GM23338 (cell line): ENCODE data around the gene MPHOSPH6. TPM values are rescaled to one million over a fixed set of nuclear protein-coding genes. Genes with fewer than 3 reads are reported as not detected.

Experiments used
- ATAC-seq: fragments of 200-7000 bp; cut with Tn5 transposase; 3 replicates; pipeline ENCODE4 v1.9.1; 2020
- DNase-seq: peaks from one replicate; pipeline ENCODE4 v3.0.0-alpha.2; 2015; ENCODE audit warnings: low spot score
- H2AFZ ChIP-seq: fragments of 200-600 bp; sonication (generic); 2 replicates; pipeline ENCODE4 v1.8.0; 2016; ENCODE audit warnings: antibody characterized with exemption, mild to moderate bottlenecking, moderate library complexity
- H3F3A ChIP-seq: fragments of 200-600 bp; sonication (generic); replicated peaks from 2 replicates; pipeline ENCODE4 v1.8.0; 2017; ENCODE audit warnings: antibody characterized with exemption, mixed run types, low read depth
- H3K27ac ChIP-seq: fragments of 200-600 bp; sonication (generic); 2 replicates; pipeline ENCODE4 v1.6.1; 2016; ENCODE audit warnings: low read depth
- H3K27me3 ChIP-seq: fragments of 200-600 bp; sonication (generic); 2 replicates; pipeline ENCODE4 v1.8.0; 2016; ENCODE audit warnings: mild to moderate bottlenecking, mixed run types, moderate library complexity; ENCODE audit not compliant: insufficient read depth
- H3K36me3 ChIP-seq: fragments of 200-600 bp; sonication (generic); 2 replicates; pipeline ENCODE4 v1.8.0; 2016; ENCODE audit warnings: mild to moderate bottlenecking; ENCODE audit not compliant: insufficient read depth
- H3K4me1 ChIP-seq: fragments of 200-600 bp; sonication (generic); 2 replicates; pipeline ENCODE4 v1.8.0; 2016; ENCODE audit warnings: mild to moderate bottlenecking, moderate library complexity; ENCODE audit not compliant: insufficient read depth
- H3K4me2 ChIP-seq: fragments of 200-600 bp; sonication (generic); 2 replicates; pipeline ENCODE4 v1.7.1; 2017; ENCODE audit warnings: mixed run types
- H3K4me3 ChIP-seq: fragments of 200-600 bp; sonication (generic); 2 replicates; pipeline ENCODE4 v1.6.1; 2016; ENCODE audit warnings: mixed run types
- H3K79me2 ChIP-seq: fragments of 200-600 bp; sonication (generic); replicated peaks from 2 replicates; pipeline ENCODE4 v1.8.0; 2017; ENCODE audit warnings: mild to moderate bottlenecking; ENCODE audit not compliant: insufficient read depth
- H3K9me2 ChIP-seq: fragments of 200-600 bp; sonication (generic); 2 replicates; pipeline ENCODE4 v1.8.0; 2017; ENCODE audit not compliant: insufficient read depth
- H4K20me1 ChIP-seq: fragments of 200-600 bp; sonication (generic); replicated peaks from 2 replicates; pipeline ENCODE4 v1.8.0; 2017; ENCODE audit warnings: mild to moderate bottlenecking; ENCODE audit not compliant: insufficient read depth
- H3K27ac Mint-ChIP-seq: 2 replicates; pipeline ENCODE4 v1.8.0; 2020; ENCODE audit warnings: inconsistent platforms, mild to moderate bottlenecking, moderate library complexity, mixed read lengths
- H3K27me3 Mint-ChIP-seq: 3 replicates; pipeline ENCODE4 v1.8.0; 2022; ENCODE audit warnings: low read depth, mild to moderate bottlenecking, moderate library complexity, mixed read lengths, inconsistent platforms; ENCODE audit not compliant: insufficient read depth, poor library complexity
- H3K36me3 Mint-ChIP-seq: 3 replicates; pipeline ENCODE4 v1.8.0; 2021; ENCODE audit warnings: low read depth, mild to moderate bottlenecking, inconsistent platforms, moderate library complexity, mixed read lengths
- H3K4me1 Mint-ChIP-seq: 3 replicates; pipeline ENCODE4 v1.8.0; 2020; ENCODE audit warnings: mild to moderate bottlenecking, inconsistent platforms, mixed read lengths
- H3K4me3 Mint-ChIP-seq: 3 replicates; pipeline ENCODE4 v1.8.0; 2021; ENCODE audit warnings: moderate library complexity, mild to moderate bottlenecking, inconsistent platforms, mixed read lengths
- H3K9me3 Mint-ChIP-seq: 3 replicates; pipeline ENCODE4 v1.8.0; 2020; ENCODE audit warnings: moderate library complexity, mild to moderate bottlenecking, inconsistent platforms, mixed read lengths
- CREB1 ChIP-seq: fragments of 250-450 bp; sonication (Bioruptor Pico); IDR thresholded peaks from 2 replicates; pipeline ENCODE4 v1.5.0; 2020; ENCODE audit warnings: low read depth, mild to moderate bottlenecking, moderate library complexity
- CTCF ChIP-seq, 2 experiments: fragments of 200-600 bp in 1 of 2; sonication (generic) in 1 of 2; conservative IDR thresholded peaks; 2 replicates each; pipeline versions ENCODE4 v1.5.1 to v1.6.1; 2016 to 2017; ENCODE audit warnings: antibody characterized with exemption in 2 of 2, low read depth in 2 of 2, mild to moderate bottlenecking in 2 of 2, moderate library complexity in 1 of 2
- ETS1 ChIP-seq: IDR thresholded peaks from 2 replicates; pipeline ENCODE4 v1.6.1; 2016; ENCODE audit warnings: antibody characterized with exemption
- EZH2 ChIP-seq: fragments of 200-600 bp; sonication (generic); IDR thresholded peaks from one replicate; pipeline ENCODE4 v1.8.0; 2017; ENCODE audit warnings: antibody characterized with exemption, mild to moderate bottlenecking, low read depth; ENCODE audit not compliant: unreplicated experiment
- EZH2phosphoT487 ChIP-seq: fragments of 200-600 bp; sonication (generic); IDR thresholded peaks from one replicate; pipeline ENCODE4 v1.8.1; 2018; ENCODE audit warnings: antibody characterized with exemption; ENCODE audit not compliant: unreplicated experiment
- JUNB ChIP-seq: IDR thresholded peaks from one replicate; pipeline ENCODE4 v1.6.1; 2016; ENCODE audit warnings: antibody characterized with exemption; ENCODE audit not compliant: unreplicated experiment
- NANOG ChIP-seq: IDR thresholded peaks from 2 replicates; pipeline ENCODE4 v1.6.1; 2016; ENCODE audit warnings: antibody characterized with exemption, borderline replicate concordance
- POLR2AphosphoS5 ChIP-seq: IDR thresholded peaks from 2 replicates; pipeline ENCODE4 v1.6.1; 2016; ENCODE audit warnings: antibody characterized with exemption, low read depth
- REST ChIP-seq: IDR thresholded peaks from one replicate; pipeline ENCODE4 v1.6.1; 2018; ENCODE audit warnings: antibody characterized with exemption; ENCODE audit not compliant: unreplicated experiment
- STAT1 ChIP-seq: IDR thresholded peaks from one replicate; pipeline ENCODE4 v1.6.1; 2016; ENCODE audit warnings: antibody characterized with exemption; ENCODE audit not compliant: unreplicated experiment
- ZNF114 ChIP-seq: fragments of 250-450 bp; sonication (Bioruptor Pico); IDR thresholded peaks from 2 replicates; pipeline ENCODE4 v1.5.0; 2020; ENCODE audit warnings: mild to moderate bottlenecking, moderate library complexity
- ZNF331 ChIP-seq: fragments of 250-450 bp; sonication (Bioruptor Pico); IDR thresholded peaks from 2 replicates; pipeline ENCODE4 v1.5.0; 2020; ENCODE audit warnings: low read depth, mild to moderate bottlenecking, moderate library complexity
- ZNF462 ChIP-seq: fragments of 250-450 bp; sonication (Bioruptor Pico); IDR thresholded peaks from 2 replicates; pipeline ENCODE4 v1.5.0; 2020; ENCODE audit warnings: mild to moderate bottlenecking, moderate library complexity
- polyA plus RNA-seq: library from polyadenylated mRNA; unstranded; fragments of >200 nt; fragmentation: Nextera tagmentation; extraction: Ambion mirVana; gene quantifications from 2 replicates; pipeline ENCODE4 v1.2.1, GENCODE V29; 2016
- total RNA-seq: library from RNA; depleted of rRNA; stranded (reverse); fragments of >200 nt; shearing (Covaris generic); gene quantifications from 2 replicates; pipeline ENCODE4 v1.2.3, GENCODE V29; 2014

MPHOSPH6 gene
- total and polyA plus RNA-seq, 2 experiments from 2014 or later, result 40.8 to 94.7 TPM

GRCh38 chr16:82157836-82158235 is 12.2 kb downstream of the MPHOSPH6 start:
- Histone ChIP-seq H2AFZ (no peak overlapping the region), H3K79me2 (peaks cover 77% of the 10 kb centered on the region), H3K4me2 (no peak overlapping the region), H3K27me3 (no peaks in the 10 kb centered on the region), H3K36me3 (peaks cover 8% of the 10 kb centered on the region), H3K4me1 (peaks cover 6% of the 10 kb centered on the region; the same call in 1 of the 2 replicates), H3K9me2 (no peaks in the 10 kb centered on the region), H4K20me1 (peaks cover 13% of the 10 kb centered on the region), H3K27ac (no peak overlapping the region), H3F3A (no peaks in the 10 kb centered on the region), H3K4me3 (no peak overlapping the region)
- no peak overlapping the region for H3K4me3 Mint-ChIP-seq
- no peak for DNase-seq
- H3K9me3 Mint-ChIP-seq, result no peaks in the 10 kb centered on the region
- TF ChIP-seq REST (no peak), POLR2AphosphoS5 (no peak), NANOG (no peak), STAT1 (no peak), EZH2 (no peak), ZNF114 (CRISPR knock-in tag) (no peak), CTCF (conservative IDR thresholded peaks at IDR 0.05; ENCODE audit: low read depth in 2 of 2) (no peak), ETS1 (no peak), ZNF462 (CRISPR knock-in tag) (no peak), CREB1 (no peak), EZH2phosphoT487 (no peak), ZNF331 (no peak), JUNB (no peak)
- peaks cover 7% of the 10 kb centered on the region; the same call in 2 of the 3 replicates for H3K4me1 Mint-ChIP-seq
- no peak for ATAC-seq
- H3K27me3 Mint-ChIP-seq, result no peaks in the 10 kb centered on the region
- H3K27ac Mint-ChIP-seq, result 0 out of 2 replicates have a peak overlapping the region, but pooled peaks have one; percentile 16
- H3K36me3 Mint-ChIP-seq, result peaks cover 69% of the 10 kb centered on the region
